ENCODE data around the gene SULT4A1. TPM values are rescaled to one million over a fixed set of nuclear protein-coding genes. Genes with fewer than 3 reads are reported as not detected.

Gene SULT4A1
- polyA plus RNA-seq, 3 donors = not detected

GRCh38 chr22:43857367-43857766 lies 4.9 kb downstream of the SULT4A1 start:
- H2AFZ ChIP-seq (ENCODE audit: insufficient read depth, low read depth, low read length, poor library complexity, severe bottlenecking) = no peak overlapping the region
- no peak overlapping the region for H3K4me3 ChIP-seq (replicated peaks in 1 of 3; ENCODE audit: low read depth in 2 of 3, low read length in 3 of 3)
- H3K27ac ChIP-seq (ENCODE audit: low read depth in 1 of 2, low read length in 2 of 2) = no peak overlapping the region
- H3K9ac ChIP-seq (ENCODE audit: insufficient read depth, low read length, poor library complexity, severe bottlenecking) = no peak overlapping the region
- Mint-ChIP-seq H3K9me3 (peaks cover 0 to 14% (median 8%) of the 10 kb centered on the region in 7 donors), H3K4me1 (peaks cover 7% of the 10 kb centered on the region), H3K27ac (no peak overlapping the region), H3K4me3 (no peak overlapping the region), H3K36me3 (no peaks in the 10 kb centered on the region), H3K27me3 (ENCODE audit: low read depth in 3 of 3) (peaks cover 20 to 31% (median 22%) of the 10 kb centered on the region in 3 donors)
- peaks cover 5 to 15% of the 10 kb centered on the region in 2 donors for H3K27me3 ChIP-seq (ENCODE audit: control insufficient read depth in 2 of 2, insufficient read depth in 2 of 2, low read length in 2 of 2)
- no peak overlapping the region for H3K4me2 ChIP-seq (replicated peaks; ENCODE audit: extremely low read depth, low read length, poor library complexity, severe bottlenecking)
- TF ChIP-seq, protein P1, sequence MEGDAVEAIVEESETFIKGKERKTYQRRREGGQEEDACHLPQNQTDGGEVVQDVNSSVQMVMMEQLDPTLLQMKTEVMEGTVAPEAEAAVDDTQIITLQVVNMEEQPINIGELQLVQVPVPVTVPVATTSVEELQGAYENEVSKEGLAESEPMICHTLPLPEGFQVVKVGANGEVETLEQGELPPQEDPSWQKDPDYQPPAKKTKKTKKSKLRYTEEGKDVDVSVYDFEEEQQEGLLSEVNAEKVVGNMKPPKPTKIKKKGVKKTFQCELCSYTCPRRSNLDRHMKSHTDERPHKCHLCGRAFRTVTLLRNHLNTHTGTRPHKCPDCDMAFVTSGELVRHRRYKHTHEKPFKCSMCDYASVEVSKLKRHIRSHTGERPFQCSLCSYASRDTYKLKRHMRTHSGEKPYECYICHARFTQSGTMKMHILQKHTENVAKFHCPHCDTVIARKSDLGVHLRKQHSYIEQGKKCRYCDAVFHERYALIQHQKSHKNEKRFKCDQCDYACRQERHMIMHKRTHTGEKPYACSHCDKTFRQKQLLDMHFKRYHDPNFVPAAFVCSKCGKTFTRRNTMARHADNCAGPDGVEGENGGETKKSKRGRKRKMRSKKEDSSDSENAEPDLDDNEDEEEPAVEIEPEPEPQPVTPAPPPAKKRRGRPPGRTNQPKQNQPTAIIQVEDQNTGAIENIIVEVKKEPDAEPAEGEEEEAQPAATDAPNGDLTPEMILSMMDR (IDR thresholded peaks at IDR 0.05) = no peak
- peaks cover 0 to 7% of the 10 kb centered on the region in 2 donors for H3K4me1 ChIP-seq (ENCODE audit: control insufficient read depth in 1 of 2, insufficient read depth in 2 of 2, low read length in 2 of 2)
- no peaks in the 10 kb centered on the region for H4K20me1 ChIP-seq (ENCODE audit: insufficient read depth, low read length)
- H3K9me3 ChIP-seq (replicated peaks in 1 of 2; ENCODE audit: control insufficient read depth in 1 of 2, insufficient read depth in 1 of 2, low read length in 2 of 2) = no peaks in the 10 kb centered on the region
- intact Hi-C loops (cut with micrococcal nuclease) = no loop called here
- no peak for DNase-seq
- no peaks in the 10 kb centered on the region for H3K79me2 ChIP-seq (ENCODE audit: insufficient read depth, low read length)
- H3K36me3 ChIP-seq (replicated peaks in 1 of 2; ENCODE audit: control insufficient read depth in 1 of 2, insufficient read depth in 2 of 2, low read length in 2 of 2) = no peaks in the 10 kb centered on the region

DNA sequence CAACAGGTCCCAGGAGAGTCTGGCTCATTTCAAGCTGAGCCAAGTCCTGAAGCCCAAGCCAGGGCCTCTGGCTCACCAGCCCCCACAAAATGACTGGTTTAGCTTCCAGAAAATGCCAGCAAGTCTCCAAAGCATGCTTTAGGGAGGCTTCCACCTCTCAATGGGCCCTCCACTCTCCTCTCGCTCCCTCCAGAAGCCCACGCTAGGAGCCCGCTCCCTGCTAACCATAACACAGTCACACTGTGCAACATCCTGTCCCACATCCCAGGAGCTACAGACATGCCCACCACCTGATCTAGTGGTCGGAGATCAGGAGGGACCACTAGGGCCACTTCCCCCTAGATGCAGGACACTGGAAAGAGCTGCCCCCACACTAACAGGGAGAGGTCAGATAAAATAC lies 6.9 kb downstream of the SULT4A1 start:
- H3K9me3 ChIP-seq (replicated peaks in 1 of 2; ENCODE audit: control insufficient read depth in 1 of 2, insufficient read depth in 1 of 2, low read length in 2 of 2) = no peaks in the 10 kb centered on the region
- TF ChIP-seq, protein P1 (IDR thresholded peaks at IDR 0.05) = no peak
- no peaks in the 10 kb centered on the region for H3K79me2 ChIP-seq (ENCODE audit: insufficient read depth, low read length)
- H3K4me1 ChIP-seq (ENCODE audit: control insufficient read depth in 1 of 2, insufficient read depth in 2 of 2, low read length in 2 of 2) = peaks cover 0 to 14% of the 10 kb centered on the region in 2 donors
- no peak overlapping the region for H2AFZ ChIP-seq (ENCODE audit: insufficient read depth, low read depth, low read length, poor library complexity, severe bottlenecking)
- no peaks in the 10 kb centered on the region for H4K20me1 ChIP-seq (ENCODE audit: insufficient read depth, low read length)
- Mint-ChIP-seq H3K36me3 (no peaks in the 10 kb centered on the region), H3K27me3 (ENCODE audit: low read depth in 3 of 3) (peaks cover 7 to 14% (median 8%) of the 10 kb centered on the region in 3 donors), H3K27ac (no peak overlapping the region), H3K4me1 (peaks cover 7% of the 10 kb centered on the region), H3K9me3 (peaks cover 0 to 7% (median 4%) of the 10 kb centered on the region in 7 donors), H3K4me3 (no peak overlapping the region)
- H3K4me3 ChIP-seq (replicated peaks in 1 of 3; ENCODE audit: low read depth in 2 of 3, low read length in 3 of 3) = no peak overlapping the region
- H3K4me2 ChIP-seq (replicated peaks; ENCODE audit: extremely low read depth, low read length, poor library complexity, severe bottlenecking) = no peak overlapping the region
- H3K36me3 ChIP-seq (replicated peaks in 1 of 2; ENCODE audit: control insufficient read depth in 1 of 2, insufficient read depth in 2 of 2, low read length in 2 of 2) = no peaks in the 10 kb centered on the region
- peaks cover 0 to 1% of the 10 kb centered on the region in 2 donors for H3K27me3 ChIP-seq (ENCODE audit: control insufficient read depth in 2 of 2, insufficient read depth in 2 of 2, low read length in 2 of 2)
- WGBS (ENCODE audit: insufficient coverage) = 90% methylated on average over 3 of the region's 4 CpGs
- DNase-seq = no peak
- intact Hi-C loops (cut with micrococcal nuclease) = no loop called here
- H3K27ac ChIP-seq (ENCODE audit: low read depth in 1 of 2, low read length in 2 of 2) = no peak overlapping the region
- no peak overlapping the region for H3K9ac ChIP-seq (ENCODE audit: insufficient read depth, low read length, poor library complexity, severe bottlenecking)
